ENCODE measurements around the gene TMEM126A. TPM values are rescaled to one million over a fixed set of nuclear protein-coding genes. Genes with fewer than 3 reads are reported as not detected.
"Not testable (repeated sequence)": the region's sequence is repeated elsewhere in the genome, so short reads cannot be mapped to it uniquely, and the experiment has no call there.

TMEM126A gene
- total RNA-seq, 1 experiment from 2014 or later: 90.7 TPM

- DNase-seq (ENCODE audit: low spot score): no peak
Measured at GRCh38 chr11:85658180-85658579, 10.4 kb downstream of the TMEM126A start.

GRCh38 chr11:85661972-85662664 lies 14.4 kb downstream of the TMEM126A start:
- no peak for DNase-seq (ENCODE audit: low spot score)

DNA sequence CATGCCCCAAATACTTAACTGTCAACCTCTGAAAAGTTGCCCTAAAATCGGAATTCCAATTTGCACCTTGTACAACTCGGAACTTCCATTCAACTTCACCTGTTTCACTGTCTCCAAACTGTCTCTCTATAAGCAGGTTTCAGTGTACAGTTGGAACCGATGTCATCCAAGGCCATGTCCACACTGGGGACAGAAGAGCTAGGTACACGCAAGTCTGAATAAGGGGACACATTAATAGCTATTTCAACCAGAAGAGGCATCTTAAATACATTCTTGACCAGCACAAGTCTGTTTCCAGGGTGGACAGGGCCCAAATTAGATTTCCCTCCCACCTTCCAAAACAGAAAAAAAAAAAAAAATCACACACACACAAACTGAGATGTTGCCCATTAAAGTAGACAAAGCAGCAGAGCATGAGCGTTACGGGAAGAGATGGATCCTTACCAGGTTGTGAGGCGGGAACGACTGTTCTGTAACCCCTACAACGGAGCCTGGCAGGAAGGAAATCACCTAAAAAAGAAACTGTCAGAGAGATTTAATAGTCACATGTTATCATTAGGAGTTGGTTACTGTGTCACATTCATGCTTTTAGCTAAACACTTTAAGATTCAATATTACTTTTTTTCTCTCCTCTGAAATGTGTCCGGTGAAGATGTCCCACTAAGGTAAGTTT lies 15.4 kb downstream of the TMEM126A start:
- DNase-seq (ENCODE audit: low spot score): no peak

GRCh38 chr11:85663753-85664614 lies 16.2 kb downstream of the TMEM126A start:
- DNase-seq (ENCODE audit: low spot score): peak; percentile 37

DNA sequence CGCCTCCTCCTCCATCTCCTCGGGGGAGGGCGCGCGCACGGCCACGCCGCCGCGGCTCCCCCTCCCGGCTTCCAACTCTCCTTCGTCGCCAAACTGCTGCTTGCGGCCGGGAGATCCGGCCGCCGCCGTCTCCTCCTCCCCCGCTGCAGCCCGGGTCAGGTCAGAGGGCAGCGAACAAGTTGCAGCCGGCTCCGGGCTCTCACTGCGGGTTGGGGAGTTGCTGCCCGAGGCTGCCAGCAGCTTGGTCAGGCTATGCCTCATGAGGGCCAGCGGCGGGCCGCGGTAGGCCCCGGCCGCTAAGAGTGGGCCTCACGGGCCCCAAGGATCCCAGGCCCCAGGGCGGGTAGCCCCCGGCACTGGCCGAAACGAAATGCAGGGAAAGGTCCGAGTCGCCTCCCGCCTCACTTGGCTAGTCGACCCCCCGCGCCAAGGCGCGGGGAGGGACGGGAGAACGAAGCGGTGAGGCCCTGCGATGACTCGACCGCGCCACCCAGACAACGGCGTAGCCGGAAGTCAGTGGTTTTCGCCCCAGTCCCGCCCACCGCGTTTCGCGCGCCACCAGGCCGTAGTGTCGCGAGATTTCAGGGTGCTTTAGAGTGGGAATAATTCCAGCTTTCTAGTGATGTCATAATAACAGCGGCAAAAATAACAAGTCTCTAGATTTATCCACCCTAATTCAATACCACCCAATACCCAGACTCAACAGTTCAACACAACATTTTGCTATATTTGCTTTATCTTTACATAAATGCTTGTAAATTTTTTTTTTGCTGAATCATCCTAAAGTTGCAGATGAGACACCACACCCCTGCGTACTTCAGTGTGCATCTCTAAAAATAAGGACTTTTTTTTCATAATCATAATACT lies 17.1 kb downstream of the TMEM126A start, which contains the start of gene CREBZF:
Gene CREBZF (minus strand): TSS at position 515 of the 867 bp plus-strand sequence. CDS start 254 bp downstream, at position 261.
- peak; percentile 93 for DNase-seq (ENCODE audit: low spot score)

- no peak for DNase-seq (ENCODE audit: low spot score)
Measured at GRCh38 chr11:85665733-85666132, 18.0 kb downstream of the TMEM126A start.

DNA sequence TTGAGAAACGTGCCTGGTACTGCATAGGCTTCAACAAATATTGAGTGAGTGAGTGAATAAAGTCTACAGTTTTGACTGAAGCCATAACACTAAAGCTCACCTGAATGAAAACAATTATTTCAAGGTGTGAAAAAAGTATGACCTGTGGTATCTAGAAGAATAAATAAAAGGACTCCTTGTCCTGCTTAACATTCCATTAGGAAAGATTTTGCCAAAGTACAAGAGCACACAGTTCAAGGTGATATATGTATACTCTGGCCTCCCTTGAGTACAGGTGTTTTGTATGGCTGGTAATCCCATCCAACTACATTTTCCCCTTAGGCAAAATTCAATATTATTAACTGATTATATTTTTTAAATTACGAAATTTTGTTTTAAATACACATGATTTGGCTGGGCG lies 18.9 kb downstream of the TMEM126A start:
- DNase-seq (ENCODE audit: low spot score): no peak

DNA sequence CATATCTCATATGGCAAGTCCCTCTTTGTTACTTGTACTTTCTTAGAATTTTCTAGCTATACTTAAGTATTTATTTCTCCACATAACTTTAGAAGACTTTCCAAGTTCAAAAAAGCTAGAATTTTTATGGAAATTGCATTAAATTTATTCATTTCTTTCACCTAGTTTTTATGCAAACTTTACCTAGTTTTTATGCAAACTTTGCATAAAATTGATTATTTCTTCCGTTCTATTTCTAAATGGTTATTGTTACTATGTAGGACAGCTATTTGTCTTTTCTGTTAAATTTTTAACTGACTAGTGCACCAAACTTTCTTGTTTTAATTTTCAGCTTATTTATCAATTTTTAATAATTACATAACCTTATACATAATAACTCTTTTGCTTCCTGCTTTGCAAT lies 20.4 kb downstream of the TMEM126A start:
- no peak for DNase-seq (ENCODE audit: low spot score)

DNA sequence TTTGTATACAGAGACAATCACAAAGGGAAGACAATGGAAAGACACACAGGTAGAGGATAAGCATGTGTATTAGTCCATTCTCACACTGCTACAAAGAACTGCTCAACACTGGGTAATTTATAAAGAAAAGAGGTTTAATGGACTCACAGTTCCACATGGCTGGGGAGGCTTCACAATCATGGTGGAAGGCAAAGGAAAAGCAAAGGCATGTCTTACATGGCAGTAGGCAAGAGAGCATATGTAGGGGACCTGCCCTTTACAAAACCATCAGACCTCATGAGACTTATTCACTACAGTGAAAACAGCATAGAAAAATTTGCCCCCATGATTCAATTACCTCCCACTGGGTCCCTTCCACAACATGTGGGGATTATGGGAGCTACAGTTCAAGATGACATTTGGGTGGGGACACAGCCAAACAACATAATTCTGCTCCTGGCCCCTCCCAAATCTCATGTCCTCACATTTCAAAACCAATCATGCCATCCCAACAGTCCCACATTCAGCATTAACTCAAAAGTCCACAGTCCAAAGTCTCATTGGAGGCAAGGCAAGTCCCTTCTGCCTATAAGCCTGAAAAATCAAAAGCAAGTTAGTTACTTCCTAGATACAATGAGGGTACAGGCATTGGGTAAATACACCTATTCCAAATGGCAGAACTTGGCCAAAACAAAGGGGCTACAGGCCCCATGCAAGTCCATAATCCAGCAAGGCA lies 23.3 kb downstream of the TMEM126A start:
- DNase-seq (ENCODE audit: low spot score): not testable (repeated sequence)

DNA sequence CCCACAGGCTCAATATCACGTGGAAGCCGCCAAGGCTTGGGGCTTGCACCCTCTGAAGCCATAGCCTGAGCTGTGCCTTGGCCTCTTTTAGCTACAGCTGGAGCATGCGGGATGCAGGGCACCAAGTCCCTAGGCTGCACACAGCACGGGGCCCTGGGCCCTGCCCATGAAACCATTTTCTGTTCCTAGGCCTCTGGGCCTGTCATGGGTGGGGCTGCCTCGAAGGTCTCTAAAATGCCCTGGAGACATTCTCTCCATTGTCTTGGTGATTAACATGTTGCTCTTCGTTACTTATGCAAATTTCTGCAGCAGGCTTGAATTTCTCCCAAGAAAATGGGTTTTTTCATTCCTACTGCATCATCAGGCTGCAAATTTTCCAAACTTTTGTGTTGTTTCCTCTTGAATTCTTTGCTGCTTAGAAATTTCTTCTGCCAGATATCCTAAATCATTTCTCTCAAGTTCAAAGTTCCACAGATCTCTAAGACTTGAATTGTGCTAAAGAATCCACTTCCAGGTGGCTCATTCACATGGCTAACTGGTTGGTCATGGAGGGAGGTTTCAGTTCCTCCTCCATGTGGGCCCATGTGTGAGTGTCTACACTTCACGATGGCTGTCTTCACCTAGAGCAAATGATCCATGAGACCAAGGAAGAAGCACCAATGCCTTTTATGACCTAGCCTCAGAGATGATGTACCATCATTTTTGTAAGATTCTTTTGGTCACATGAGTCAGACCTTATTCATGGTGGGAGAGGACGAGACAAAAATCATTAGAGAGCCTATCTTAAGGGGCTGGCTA lies 24.5 kb downstream of the TMEM126A start:
- no peak for DNase-seq (ENCODE audit: low spot score)

DNA sequence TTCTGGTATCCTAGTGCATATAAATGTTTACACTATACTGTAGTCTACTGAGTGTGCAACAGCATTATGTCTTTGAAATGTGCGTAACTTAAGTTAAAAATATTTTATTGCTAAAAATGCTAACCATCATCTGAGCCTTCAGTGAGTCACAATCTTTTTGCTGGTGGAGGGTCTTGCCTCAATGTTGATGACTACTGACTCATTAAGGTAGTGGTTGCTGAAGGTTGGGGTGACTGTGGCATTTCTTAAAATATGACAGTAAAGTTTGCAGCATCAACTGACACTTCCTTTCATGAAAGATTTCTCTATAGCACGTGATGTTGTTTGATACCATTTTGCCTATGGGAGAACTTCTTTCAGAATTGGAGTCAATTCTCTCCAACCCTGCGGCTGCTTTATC lies 25.6 kb downstream of the TMEM126A start:
- DNase-seq (ENCODE audit: low spot score): no peak

DNA sequence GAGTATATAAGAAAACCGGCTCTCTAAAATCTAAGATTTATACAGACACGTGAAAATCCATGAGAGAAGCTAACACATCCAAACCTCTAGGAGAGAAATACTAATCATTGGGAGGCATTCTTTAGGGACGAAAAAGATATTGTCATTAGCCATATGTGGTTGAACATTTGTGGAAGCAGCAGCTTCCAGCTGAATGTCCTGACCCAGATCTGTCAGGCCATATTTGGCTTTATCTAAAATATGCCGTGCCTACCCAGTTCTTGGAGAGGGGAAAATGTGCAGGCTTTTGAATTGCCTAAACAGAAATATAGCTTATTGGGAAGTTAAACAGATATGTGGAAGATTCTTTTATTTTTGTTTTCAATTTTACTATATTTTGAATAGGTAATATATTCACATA lies 31.8 kb downstream of the TMEM126A start:
- no peak for DNase-seq (ENCODE audit: low spot score)

DNA sequence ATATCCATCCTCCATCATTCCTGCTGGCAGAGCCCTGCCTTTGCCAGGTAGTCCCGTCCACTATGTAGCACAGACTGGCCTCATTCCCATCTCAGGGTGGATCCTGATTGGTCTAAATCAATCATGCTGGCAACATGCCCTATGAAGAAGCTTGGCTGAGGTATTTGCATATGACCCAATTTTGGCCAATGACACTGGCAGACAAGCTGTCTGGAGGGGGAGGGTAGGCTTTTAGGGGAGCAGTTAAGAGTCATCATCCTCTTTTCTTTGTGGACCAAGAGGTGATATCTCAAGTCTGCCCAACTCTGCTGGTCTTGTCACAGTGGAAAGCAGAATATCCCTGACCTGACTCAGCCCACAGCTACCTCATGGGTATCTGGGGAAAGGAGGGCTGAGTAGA lies 33.1 kb downstream of the TMEM126A start:
- no peak for DNase-seq (ENCODE audit: low spot score)

GRCh38 chr11:85682330-85683305 lies 34.9 kb downstream of the TMEM126A start:
- DNase-seq (ENCODE audit: low spot score): no peak

- no peak for DNase-seq (ENCODE audit: low spot score)
Measured at GRCh38 chr11:85685125-85685819, 37.5 kb downstream of the TMEM126A start.

DNA sequence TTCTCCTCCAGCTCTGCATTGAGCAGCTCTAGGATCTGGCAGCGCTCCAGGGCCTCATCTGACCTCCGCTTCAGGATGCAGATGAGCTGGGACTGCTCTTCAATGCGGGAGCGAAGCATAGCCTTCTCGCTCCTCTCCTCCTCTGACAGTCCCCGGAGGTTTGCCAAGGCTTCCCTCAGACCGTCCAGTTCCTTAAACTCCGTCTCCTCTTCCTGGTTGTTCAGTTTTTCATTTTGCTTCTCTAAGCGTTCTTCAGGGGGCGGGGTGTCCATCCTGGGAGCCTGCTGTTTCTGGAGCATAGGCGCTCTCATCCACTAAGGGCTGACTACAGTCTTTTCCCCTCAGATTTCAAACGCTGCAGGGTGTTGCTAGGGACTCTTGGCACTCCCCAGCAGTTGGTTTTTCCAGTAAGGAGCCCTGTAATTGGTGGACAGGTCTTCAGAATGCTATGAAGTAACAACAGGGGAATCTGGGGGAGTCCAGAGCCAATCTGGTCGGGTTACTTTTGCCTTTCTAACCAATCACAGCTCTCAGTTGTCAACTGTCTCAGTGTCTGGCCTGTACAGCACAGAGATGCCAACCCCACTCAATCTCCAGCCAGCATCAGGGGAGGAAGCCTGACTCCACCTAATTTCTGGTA lies 38.2 kb downstream of the TMEM126A start, which contains the start of gene CCDC89:
Gene CCDC89 (minus strand): TSS at position 376 of the 640 bp plus-strand sequence. CDS start 65 bp downstream, at position 311.
- no peak for DNase-seq (ENCODE audit: low spot score)

- DNase-seq (ENCODE audit: low spot score): peak; percentile 42
Measured at GRCh38 chr11:85694385-85694980, 46.7 kb downstream of the TMEM126A start.

All from H4 (cell line).